Daoy (cell line): Measurements from ENCODE around the gene MCF2L. TPM values are rescaled to one million over a fixed set of nuclear protein-coding genes. Genes with fewer than 3 reads are reported as not detected.
"Not testable (repeated sequence)": the region's sequence is repeated elsewhere in the genome, so short reads cannot be mapped to it uniquely, and the experiment has no call there.

Experiments
- DNase-seq: peaks from one replicate; pipeline ENCODE4 v3.0.0-alpha.2; 2015; ENCODE audit warnings: low read depth
- total RNA-seq: library from RNA; depleted of rRNA; stranded (reverse); fragments of >200 nt; shearing (Covaris generic); gene quantifications from 2 replicates; pipeline ENCODE4 v1.2.3, GENCODE V29; 2014; rRNA removed

MCF2L gene, protein sequence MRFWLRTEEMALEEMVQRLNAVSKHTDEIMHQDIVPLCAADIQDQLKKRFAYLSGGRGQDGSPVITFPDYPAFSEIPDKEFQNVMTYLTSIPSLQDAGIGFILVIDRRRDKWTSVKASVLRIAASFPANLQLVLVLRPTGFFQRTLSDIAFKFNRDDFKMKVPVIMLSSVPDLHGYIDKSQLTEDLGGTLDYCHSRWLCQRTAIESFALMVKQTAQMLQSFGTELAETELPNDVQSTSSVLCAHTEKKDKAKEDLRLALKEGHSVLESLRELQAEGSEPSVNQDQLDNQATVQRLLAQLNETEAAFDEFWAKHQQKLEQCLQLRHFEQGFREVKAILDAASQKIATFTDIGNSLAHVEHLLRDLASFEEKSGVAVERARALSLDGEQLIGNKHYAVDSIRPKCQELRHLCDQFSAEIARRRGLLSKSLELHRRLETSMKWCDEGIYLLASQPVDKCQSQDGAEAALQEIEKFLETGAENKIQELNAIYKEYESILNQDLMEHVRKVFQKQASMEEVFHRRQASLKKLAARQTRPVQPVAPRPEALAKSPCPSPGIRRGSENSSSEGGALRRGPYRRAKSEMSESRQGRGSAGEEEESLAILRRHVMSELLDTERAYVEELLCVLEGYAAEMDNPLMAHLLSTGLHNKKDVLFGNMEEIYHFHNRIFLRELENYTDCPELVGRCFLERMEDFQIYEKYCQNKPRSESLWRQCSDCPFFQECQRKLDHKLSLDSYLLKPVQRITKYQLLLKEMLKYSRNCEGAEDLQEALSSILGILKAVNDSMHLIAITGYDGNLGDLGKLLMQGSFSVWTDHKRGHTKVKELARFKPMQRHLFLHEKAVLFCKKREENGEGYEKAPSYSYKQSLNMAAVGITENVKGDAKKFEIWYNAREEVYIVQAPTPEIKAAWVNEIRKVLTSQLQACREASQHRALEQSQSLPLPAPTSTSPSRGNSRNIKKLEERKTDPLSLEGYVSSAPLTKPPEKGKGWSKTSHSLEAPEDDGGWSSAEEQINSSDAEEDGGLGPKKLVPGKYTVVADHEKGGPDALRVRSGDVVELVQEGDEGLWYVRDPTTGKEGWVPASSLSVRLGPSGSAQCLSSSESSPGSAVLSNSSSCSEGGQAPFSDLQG
- total RNA-seq, result 11.3 and 18.7 TPM in 2 replicates

DNA sequence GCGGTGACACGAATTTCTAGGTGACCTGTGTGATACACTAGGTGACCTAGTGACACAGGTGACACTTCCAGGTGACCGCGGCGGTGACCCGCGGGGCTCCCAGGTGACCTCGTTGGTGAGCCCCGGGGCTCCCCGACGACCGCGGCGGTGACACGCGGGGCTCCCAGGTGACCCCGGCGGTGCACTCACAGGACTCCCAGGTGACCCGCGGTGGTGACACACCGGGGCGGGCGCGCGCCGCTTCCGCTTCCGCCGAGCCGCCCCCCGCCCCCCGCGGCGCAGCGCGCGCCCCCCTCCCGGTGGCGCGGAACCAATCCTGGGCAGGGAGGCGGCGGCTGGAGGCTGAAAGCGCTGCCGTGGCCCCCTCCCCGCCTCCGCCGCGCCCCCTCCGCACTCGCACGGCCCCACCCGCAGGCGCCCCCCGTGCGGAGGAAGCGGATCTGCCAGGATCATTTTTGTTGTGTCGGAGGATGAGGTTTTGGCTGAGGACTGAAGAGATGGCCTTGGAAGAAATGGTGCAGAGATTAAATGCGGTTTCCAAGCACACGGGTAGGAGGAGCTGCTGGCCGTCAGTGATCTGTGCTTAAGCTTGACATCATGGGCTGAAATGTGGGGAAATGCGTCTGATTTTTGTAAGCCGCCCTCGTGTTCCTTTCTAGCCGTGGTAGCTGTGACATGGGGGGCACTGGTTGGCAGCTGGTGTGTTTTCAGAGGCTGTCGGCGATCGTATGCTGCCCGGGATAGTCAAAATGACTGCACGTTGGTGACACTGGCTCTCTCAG is at the start of gene MCF2L:
MCF2L (plus strand) TSS at position 305 of the 782 bp plus-strand sequence; CDS start at position 471, 166 bp downstream.
- peak; percentile 32 for DNase-seq

DNA sequence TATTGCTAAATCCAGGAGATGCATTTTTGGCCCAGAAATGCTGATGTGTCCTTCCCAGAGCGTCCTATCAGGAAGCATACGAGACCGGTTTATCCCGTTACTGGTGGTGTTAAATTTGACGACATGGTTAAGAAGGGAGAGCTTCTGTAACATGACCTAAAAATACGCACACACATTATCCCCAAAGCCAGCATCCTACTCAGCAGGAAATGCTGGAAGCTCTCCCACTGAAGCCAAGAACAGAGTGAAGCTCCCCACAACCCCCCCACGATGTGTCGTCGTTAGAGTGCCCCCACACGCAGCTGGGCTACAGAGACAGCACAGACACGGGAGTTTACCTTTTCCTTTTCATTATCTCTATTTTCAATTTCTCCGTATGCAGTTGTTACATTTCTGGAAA is 45.1 kb upstream of the MCF2L start:
- DNase-seq, result no peak

DNA sequence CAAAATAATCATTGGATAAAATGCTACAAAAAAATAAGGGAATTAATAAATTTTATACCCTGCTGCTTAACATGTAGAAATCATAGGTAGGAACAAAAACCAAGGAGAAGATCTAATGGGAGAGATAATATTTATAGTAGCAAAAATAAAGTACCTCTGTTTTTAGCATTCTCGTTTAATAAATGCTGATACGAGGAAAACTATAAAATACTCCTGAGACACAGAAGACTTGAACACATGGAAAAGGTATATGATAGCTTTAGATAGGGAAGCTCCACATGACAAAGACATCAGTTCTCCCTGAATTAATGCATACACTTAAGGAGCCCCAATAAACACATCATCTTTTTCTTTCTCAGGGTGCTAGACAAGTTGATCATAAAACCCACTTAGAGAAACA is 44.6 kb upstream of the MCF2L start:
- DNase-seq, result no peak

DNA sequence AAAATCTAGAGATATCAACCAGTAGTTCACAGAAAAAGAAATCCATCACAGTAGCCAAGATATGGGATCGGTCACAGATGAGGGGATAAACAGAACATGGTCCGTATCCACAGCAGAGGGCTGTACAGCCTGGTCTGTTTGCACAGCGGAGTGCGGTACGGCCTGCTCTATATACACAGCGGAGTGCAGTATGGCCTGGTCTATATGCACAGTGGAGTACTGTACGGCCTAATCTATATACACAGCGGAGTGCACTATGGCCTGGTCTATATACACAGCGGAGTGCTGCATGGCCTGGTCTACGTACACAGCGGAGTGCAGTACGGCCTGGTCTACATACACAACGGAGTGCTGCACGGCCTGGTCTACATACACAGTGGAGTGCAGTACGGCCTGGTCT is 43.0 kb upstream of the MCF2L start:
- no peak for DNase-seq

DNA sequence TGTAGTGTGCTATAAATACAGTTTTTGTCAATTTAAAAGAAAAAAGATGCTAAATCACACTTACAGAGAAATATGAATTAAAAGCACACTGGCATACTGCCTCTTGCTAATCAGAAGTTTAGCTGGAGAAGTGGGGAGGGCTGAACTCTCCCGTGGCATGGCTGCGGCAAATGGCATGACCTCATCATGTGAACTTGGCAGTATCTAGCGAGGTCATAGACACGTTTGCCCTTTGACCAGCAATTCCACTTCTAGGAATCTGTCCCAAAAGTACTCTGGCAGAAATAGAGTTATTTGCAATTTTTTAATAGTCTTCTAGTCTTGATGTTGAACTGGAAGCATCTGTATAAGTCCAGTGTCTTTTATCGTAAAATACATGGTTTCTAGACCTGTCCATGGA is 42.0 kb upstream of the MCF2L start:
- DNase-seq, result no peak

DNA sequence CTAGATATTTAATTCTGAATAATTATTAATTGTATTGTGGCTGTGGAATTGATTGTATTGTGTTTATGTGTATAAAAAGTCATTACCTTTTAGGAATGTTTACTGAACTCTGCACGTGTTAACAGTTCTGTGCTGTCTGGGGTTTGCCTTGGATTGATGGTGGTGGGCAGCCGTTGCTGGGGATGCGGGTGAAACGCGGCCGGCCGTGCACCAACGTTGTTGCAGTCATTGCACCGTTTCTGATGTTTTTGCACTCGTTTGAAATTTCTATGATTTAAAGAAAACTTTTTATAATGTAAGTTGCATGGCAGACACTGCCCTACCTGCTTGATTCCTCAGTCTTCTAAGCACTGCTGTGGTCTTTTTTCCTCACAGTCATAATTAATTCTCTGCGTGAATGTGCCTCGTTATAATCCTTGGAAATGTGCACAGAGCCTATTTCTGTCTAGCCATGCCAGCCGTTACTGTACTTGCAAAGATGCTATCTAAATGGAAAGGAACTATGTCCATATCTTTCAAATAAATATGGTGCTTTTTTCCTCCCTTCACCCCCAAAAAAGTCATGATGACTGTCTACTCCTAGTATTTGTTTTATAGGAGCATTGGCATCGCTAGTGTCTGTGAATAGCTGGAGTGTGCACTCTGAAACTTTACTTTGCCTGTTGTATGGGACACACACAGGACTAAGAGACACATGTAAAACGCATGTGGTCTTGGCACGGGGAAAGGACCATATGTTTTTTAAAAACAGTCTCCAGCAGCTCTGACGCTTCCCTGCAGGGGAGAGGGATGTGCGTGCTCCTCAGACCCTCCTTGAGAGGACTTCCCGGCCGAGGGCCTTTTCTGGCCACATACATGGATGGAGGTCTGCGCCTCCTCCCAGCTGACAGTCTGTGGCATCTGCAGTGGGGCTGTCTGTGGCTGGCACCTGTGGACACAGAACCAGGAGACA is 40.7 kb upstream of the MCF2L start:
- DNase-seq, result no peak

DNA sequence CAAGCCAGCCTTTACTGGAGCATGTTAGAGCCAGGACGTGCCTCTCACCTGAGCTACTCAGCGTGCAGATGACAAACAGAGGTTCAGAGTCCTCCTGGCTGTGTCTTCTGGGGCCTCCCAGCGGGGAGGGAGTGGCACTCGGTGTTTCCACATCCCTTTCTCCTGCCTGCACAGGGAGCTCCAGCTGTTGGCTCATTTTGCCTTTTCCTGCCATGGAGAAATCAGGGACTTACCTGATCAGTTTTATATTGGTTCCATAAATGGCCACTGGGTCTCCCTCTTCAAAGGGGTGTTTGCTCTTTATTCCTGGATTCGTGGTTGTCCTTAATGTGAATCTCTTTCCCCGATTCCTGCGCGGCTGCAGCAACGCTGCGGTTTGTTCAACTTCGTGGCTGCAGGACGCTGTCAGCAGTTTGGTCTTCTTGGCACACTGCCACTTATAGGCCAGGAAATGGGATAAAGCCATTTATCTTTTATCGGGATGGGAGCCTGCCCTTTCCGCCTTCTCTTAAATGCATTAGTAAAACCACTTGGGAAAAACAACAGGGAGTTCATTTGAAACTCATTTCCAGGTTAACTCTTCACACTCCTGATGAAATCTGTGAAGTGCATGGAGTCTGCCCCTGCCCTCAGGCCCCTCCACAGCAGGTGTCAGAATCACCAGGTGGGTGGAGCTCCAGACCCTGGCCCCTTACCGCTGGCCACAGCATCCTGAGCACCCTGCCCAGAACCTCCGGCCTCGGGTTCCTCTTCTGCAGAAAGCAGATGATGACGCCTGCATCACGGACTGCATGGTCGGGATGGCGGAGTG is 39.8 kb upstream of the MCF2L start:
- peak; percentile 38 for DNase-seq

DNA sequence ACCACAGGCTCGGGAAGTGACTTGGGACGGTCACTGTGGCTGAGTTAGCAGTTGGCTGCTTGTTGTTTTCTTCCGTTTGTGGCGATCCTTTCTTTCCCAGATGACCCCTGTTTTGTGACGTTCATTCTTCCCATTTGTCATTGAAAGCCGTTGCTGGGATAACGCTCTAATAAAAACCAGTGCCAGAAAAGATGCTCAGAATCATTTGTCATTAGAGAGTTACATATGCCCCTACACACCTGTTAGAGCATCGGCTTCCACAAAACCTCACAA is 39.3 kb upstream of the MCF2L start:
- DNase-seq, result no peak

DNA sequence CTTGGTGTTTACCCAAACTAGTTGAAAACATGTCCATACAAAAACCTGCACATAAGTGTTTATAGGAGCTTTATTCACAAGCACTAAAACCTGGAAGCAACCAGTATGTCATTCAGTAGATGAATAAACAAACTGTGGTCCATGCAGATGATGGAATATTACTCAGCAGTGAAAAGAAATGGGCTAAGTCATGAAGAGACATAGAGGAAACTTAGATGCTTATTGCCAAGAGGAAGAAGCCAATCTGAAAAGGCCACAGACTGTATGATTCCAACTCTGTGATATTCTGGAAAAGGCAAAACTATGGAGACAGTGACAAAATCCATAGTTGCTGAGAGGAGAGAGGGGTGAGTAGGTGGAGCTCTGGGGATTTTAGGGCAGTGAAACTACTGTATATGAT is 38.8 kb upstream of the MCF2L start:
- DNase-seq, result no peak

DNA sequence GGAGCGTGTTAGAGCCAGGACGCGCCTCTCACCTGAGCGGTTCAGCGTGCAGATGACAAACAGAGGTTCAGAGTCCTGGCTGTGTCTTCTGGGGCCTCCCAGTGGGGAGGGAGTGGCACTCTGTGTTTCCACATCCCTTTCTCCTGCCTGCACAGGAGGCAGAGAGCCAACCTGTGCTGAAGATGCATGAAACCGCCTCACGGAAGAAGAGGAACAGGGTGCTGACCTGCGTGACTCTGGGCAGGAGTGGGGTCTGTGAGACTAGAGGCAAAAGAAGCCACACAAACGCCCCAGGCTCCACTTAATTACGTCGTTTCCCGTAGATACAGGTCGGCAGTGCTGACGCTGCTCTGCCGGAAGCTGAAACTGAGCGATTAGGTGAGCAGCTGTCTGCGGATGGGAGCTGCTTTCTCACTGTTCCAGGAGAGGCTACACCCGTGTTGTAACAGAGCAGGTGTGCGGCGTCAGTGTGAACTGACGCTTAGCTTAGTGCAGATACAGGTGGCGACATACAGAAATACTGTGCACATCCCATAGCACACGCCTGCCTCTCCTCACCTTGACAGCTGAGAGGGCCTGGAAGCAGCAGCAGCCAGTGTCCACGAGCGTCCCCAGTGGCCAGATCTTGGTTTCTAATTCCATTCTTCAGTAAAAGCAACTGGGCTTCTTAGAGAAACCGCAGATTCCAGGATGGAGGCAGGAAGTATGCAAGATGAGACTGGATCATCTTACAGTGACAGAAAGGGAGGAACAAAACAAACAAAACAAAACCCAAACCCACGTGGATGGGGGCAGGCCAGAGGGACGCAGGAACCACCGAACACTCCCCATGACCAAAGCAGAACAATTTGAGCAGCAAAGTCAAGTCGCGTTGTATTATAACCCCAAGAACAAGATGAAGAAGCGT is 37.7 kb upstream of the MCF2L start:
- peak; percentile 71 for DNase-seq

DNA sequence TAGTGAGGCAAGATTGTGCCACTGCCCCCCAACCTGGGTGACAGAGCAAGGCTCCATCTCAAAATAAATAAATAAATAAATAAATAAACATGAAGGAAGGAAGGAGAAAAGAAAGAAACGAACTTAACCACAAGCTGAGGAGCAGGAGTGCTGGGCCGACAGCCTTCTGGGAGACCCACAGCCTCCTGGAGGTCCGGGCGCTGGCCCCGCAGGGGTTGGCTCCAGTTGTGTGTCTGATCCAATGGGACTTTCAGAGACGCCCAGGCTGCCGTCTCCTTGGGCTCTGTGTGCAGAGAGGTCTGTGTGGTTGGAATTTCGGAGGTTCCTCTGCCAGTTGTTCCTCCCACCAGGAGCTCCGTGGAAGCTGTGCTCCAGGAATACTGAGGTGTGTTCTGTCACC is 36.0 kb upstream of the MCF2L start:
- DNase-seq, result no peak

DNA sequence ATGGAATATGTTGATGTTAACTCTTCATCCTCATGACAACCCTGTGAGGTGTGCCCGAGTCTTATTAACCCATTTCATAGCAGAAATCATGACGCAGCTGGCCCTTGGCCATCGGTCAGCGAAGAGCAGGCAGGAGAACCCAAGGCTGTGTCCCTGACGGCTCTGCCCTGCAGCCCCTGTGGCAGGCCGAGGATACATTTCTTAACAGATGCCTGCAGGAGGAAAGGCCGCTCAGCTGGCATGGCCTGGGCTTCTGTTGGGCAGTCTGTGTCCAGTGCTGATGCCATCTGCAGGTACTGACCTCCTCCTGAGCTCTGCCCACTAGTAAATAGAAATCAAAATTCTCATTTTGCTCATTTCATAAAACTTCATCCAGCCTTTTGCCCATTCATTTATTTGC is 35.4 kb upstream of the MCF2L start:
- no peak for DNase-seq

DNA sequence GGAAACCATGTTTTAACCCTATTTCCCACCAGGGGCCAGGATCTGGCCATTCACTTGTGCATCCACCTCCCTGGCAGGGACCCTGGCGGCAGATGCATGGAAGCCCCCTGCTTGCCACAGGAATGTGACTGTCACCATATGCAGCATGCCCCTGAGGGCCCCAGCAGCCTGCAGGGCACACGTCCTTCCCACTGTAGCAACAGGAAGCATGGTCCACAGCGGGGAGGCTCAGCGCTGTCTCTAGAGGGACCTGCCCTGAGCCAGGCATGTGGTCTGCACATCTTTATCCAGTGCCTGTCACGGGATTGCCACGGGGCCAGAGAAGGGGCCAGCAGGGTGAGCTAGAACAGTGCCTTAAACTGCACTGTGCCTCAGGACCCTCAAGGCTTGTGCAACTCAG is 34.9 kb upstream of the MCF2L start:
- no peak for DNase-seq

DNA sequence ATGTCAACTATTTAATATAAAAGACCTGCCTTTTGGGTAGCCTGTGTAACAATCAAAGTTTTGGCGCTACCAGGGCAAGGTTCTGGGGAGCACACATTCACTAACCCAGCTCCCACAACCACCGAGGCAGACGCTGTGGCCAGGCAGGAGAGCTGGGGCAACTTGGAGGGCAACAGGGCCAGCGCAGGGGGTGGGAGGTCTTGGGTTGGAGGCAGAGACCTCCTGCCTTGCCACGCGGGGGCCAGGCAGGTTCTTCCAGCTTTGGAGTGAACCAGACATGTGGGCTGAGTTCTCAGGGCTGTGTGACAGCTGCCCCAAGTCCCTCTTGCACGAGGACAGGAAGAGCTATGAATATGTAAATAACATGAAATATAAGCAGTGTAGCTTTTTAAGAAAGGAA is 30.3 kb upstream of the MCF2L start:
- DNase-seq, result no peak

DNA sequence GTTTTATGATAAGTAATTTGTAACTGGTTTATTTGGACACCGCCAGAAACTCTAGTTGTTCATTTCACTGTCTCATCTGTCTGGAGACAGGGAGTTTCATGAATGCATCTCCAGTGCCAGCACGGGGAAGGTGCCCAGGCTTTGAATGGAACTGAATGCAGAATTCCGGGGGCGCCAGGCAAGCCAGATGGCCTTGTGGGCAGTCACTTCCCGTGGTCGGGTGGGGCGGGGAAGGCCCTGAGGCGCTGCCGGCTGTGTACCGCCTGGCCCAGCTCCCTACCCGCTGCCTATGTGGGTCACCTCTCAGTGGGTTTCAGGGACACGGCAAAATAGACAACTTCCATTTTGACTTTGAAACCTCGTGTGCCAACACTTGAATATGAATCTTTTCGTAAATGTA is 28.8 kb upstream of the MCF2L start:
- peak; percentile 31 for DNase-seq

DNA sequence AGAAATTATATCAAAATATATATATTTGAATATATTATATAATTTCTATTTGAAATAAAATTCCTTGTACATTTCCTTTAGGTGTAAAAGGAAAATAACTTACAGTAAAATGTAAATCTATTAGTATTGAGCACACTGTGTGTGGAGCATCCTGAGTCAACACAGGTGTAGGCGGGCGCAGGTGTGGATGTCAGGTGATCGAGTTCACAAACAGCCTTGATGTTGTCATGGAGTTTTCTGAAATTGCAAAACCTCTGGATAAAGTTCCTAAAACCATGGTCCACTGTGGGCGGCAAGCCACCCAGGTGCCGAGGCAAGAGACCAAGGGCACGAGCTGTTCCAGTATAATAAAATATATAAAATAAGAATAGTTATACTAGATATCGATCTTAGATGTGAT is 27.7 kb upstream of the MCF2L start:
- DNase-seq, result no peak

DNA sequence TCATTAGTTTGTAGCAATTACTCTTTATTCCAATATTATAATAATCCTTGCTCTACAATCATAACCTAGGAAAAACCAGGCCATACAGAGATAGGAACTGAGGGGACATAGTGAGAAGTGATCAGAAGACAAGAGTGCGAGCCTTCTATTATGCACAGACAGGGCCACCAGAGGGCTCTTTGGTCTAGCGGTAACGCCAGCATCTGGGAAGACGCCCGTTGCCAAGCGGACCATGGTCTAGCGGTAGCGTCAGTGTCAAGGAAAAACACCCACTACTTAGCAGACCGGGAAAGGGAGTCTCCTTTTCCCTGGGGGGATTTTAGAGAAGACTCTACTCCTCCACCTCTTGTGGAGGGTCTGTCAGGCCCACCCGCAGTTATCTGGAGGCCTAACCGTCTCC is 27.2 kb upstream of the MCF2L start:
- not testable (repeated sequence) for DNase-seq

DNA sequence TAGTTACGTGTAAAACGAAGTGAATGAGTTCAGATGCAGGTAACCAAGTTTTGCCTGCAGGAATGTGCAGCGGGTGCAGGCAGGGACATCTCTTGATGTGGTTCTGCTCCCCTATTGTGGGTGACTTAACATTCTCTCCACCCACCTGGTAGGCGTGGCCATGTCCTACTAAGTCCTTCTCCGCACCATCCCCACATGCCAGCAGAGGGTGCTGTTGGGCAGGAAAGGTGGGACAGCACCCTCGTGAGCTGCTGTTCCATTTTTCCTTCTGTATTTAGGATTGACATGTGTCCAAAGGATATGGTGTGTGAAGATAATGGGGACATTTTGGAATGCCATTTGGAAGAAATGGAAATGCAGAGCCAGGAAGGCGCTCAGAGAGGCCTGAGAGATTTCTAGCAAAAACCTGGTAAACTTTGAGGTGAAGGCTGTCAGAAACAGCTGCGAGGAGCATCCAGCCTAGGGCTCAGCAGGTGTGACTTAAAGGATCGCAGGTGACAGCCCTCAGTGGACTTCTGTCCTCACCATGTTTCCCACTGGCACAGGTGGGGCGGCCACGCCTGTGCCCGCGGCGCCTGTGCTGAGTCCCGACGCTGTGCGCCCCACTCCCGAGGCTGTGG is 26.2 kb upstream of the MCF2L start:
- peak; percentile 94 for DNase-seq
